SK-N-MC (cell line): ENCODE measurements around the gene CPAMD8.

Experiments used
- EZH2 ChIP-seq: fragments of 200-600 bp; sonication (generic); IDR thresholded peaks from one replicate; pipeline ENCODE4 v1.6.1; 2017; ENCODE audit warnings: antibody characterized with exemption
- FOXP2 ChIP-seq: optimal IDR thresholded peaks from 2 replicates; pipeline ENCODE3; 2011; ENCODE audit warnings: mild to moderate bottlenecking, moderate library complexity; ENCODE audit not compliant: insufficient read depth; ENCODE audit errors: extremely low read length, control extremely low read depth
- POLR2AphosphoS5 ChIP-seq: IDR thresholded peaks from 2 replicates; pipeline ENCODE4 v1.6.1; 2012; ENCODE audit warnings: mild to moderate bottlenecking, low read depth, low read length, borderline replicate concordance

- TF ChIP-seq FOXP2 = no peak
- TF ChIP-seq EZH2 = no peak
- TF ChIP-seq POLR2AphosphoS5 = no peak
These were observed 57.5 kb downstream of the CPAMD8 start for GRCh38 chr19:16969135-16969534.
